ENCODE measurements around the gene AGT.

The AGT gene

DNA sequence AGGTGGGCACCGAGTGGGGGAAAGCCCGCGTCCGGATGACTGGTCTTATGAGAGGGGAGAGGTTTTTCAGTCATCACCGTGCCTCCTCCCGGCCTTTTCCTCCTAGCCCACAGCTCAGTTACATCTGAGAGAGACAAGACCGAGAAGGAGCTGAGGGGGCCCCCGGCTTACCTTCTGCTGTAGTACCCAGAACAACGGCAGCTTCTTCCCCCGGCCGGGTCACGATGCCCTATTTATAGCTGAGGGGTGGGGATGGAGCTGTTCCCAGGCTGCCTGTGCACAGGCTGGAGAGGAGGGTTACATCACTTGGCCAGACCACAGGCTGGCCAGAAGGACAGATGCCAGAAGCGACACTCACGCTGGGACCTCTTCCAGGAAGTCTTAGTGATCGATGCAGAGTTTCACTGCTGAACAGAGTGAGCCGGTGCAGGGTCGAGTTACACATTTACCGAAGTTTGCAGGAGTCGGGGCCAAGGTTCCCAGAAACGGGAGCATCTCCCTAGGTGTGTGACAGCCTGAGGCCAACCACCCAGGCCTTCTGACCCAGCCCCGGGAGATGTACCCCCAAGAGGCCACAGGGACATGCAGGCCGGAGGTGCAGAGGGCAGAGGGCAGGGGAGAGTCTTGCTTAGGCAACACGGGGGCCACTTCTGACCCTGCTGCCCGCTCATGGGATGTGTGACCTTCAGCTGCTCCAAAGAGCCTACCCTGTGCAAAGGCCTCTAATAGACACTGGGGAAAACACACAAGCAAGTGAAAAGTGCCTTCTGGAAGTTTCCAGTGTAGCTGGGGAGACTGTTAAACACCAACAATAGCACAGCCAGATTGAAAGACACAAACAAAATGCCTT is at the start of gene AGT:
TSS of gene AGT (minus strand) at position 208 of the 850 bp plus-strand sequence. CDS start 3,299 bp downstream, outside the sequence.
- DNase-seq, result peak; percentile 73 to 77

DNA sequence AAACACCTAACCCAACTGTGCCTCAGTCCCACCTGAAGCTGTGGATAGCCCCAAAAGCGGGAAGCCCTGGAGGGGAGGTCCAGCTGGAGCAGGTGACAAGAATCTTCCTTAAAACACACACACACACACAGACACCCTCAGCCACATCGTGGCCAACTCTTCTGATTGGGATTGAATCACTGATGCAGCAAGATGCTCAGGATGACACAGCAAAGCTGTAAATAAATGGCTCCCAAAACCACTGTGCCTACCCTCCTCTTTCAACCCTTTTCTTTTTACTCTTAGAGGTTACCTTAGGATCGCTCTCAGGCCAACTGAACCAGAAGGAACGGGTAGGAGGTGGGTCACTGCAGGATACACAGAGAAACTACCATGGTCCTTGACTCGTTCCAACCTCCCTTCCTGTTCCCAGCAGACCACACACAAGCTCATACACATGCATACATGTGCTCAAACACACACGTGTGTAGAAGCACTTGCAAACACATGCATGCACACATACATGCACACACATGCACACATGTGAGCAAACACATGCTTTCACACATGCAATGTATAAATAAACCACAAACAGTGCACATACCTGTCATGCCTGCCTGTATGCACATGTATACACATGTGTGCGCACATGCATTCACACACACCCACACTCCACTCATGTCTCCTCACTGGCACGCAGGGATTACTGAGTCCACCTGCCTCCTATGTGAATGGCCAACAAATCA is 47.7 kb upstream of the AGT start:
- DNase-seq, result no peak

DNA sequence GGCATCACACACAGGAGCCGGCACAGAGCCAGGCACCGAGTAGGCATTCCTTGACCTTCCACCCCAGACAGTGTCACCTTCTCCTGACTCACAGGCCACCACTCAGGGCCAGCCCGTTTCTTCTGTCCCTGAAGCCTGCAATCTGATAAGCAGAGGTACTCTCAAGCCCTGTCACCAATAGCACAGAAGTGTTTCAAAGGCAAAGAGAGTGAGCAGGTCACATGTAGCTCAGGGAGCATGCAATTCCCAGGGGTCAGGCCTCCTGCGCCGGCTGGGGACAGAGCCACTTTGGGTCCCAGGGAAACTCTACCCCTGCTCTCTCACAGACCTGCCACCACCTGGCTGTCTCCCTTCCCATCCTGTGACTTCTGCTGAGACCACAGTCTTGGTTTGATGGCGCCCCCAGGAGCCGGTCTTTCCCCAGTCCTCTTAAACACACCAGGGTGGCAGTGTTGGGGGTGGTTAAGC is 46.5 kb upstream of the AGT start:
- DNase-seq, result no peak

DNA sequence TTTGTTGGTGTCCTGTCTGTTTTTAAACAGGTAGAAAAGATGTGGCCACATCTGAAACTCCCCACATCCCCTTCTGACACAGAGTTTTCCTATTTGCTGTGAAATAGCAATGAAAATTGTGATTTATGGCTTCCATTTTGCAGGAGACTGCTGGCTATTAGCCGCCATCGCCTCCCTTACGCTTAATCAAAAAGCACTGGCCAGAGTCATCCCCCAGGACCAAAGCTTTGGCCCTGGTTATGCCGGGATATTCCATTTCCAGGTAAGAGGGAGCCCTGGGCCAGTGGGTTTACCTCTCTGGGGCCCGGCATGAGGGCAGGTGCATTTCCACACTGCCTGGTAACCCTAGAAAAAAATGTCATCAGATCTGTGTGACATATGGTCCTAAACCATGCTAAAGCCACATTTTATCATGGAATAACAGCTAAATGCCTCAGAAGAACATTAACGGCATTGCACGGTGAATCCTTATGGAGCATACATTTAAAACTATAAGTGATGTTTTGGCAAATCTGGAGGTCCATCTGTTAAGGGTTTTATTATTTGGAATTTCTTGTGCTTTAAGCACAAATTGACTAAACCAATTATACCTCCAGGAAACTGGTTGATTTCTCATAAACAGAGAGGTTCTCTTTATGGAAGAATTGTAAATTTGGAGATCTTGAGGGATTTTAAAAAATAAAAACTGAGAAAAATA is 45.6 kb upstream of the AGT start:
- DNase-seq, result no peak

DNA sequence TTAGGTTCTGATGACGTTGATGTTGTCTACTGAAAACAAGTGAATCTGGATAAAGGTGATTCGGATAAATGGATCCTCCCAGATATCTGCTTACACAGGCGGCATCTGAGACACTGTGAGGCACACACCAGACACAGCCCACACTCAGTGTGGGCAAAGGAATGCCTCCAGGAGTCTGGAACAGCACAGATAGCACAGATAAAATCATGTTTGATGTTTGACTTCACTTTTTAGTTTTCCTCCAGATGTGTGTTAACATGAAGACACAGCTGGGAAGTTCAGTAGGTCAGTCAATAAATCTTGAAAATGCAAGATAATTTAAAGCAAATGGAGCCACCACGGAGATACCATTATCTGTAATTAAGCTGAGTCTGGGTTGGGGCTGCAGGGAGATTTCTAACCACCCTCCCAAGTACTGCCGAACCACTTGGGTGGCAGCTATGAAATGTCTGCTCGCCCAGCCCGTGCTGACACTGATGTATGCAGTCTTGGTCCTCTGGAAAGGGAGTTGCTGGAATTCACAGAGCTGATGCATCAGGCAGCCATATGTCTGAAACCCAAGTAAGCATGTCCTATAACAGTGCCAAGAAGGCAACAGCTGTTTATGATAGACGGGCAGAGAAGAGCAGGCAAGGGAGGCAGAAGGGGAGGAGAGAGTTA is 44.9 kb upstream of the AGT start:
- DNase-seq, result no peak

DNA sequence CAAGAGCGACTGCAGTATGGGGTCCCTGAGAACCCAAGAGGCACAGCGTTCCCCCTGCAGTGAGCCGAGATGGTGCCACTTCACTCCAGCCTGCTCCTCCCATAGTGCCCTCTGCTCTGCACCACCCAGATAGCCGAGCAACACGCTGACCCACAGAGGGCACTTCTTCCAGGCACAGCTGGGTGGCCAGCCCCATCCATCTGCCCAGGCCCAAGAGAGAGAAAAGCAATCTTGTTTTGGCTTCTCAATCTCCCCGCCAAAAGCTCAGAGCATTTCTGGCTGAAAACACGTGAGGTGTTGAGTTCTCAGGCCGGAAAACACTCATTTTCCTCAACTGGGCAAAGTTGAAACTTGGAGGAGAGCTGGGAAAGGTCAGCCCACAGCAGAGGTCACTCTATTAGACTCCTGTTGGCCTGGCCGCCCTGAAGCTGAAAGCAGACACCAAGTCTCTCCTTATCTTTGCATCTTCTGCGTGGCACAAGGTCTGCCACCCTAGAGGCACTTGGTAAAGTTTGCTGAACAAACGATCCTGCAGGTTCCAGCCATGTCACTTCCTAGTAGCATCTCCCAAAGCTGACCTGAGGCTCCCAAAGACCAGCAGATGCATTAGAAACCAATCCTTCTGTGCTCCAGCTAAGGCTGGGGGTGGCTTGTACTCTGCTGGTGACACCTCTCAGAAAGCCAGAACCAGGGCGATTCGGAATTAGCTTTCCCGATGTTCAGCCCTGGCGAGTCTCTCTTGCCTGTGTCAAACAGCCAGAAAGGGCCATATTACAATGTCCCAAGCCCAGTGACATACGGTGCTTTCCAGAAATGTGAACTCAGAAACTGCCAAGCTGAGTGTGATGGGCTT is 44.2 kb upstream of the AGT start:
- DNase-seq, result no peak

DNA sequence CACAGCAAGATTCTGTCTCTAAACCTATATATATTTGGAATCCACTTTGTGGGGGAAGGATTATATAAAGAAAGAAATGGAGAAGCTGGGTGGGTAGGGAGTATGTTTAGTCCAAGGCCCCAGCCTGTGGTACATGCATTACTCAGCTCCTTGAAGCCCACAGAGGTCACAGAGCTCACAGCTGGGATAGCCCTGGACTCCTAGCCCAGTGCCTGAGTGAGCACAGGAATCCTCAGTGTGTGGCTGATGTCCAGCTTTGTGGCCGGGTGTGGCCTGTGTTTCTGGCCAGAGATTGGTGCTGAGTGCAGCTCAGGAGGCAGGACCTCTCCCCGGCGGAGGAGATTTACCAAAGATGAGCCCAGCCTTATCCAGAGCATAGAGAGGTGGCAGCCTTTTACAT is 40.9 kb upstream of the AGT start:
- DNase-seq, result no peak

DNA sequence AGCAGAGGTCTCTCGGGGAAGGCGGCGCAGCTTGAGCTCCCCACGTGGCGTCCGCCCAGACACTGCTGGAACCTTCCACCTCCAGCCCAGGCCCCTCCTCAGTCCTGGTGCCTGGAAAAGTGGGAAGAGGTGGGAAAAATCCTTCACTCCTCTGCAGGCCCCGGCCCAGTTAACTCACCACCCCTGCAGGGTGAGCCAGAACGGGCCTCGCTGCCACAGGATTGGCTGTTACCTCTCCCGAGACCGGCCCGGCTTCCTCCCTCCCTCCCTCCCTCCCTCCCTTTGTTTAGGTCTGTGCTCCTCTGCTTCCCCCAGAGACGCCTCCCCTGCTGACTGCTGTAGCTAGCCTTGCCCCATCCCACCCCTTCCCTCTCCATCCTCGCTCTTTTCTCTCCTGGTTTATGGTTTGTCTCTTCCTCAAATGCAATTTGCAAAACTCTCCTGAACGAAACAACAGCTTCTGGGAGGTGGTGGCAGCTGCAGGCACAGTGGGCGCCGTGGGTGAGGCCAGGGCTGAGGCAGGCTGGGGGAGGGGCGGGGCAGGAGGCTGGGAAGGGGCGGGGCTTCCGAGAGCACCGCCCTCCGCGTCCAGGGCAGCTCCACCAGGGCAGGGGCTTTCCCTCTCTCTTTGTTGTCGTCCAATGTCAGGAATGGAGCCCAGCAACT is 39.8 kb upstream of the AGT start:
- DNase-seq, result peak in 1 of 2 donors; percentile 62

DNA sequence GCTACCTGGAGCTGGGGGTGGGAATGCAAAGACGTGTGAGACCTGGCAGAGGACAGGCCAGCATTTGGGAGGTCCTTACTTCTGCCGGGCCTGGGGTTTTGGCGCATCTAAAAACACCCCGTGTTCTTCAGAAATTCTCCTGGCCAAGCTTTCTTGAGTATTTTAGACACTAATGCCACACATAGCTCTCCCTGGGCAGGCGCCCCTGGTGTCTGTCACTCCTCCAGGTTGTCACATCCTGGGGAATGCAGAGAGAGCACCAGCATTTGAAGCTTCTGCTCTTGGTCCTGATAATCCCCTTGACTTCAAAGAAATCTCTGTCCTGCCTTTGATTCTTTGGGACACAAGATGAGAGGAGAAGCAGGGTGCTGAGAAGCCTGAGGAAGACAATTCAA is 39.3 kb upstream of the AGT start:
- DNase-seq, result no peak

DNA sequence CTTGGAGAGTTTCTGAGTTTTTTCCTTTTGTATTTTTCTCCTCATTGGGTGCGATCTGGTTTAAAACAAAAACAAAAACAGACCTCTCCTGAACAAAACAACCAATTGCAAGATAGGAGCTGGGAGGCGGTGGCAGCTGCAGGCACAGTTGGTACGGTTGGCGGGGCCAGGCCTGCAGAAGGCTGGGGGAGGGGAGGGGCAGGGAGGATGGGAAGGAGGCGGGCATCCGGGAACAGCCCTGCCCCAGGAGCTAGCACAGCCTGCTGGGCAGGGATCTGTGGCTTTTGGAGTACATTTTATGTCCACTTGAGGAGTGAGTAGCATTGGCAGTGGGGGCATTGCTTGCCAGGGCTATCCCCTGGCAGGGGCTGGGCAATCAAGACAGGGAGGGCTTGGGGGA is 38.5 kb upstream of the AGT start:
- DNase-seq, result peak; percentile 83 to 86

DNA sequence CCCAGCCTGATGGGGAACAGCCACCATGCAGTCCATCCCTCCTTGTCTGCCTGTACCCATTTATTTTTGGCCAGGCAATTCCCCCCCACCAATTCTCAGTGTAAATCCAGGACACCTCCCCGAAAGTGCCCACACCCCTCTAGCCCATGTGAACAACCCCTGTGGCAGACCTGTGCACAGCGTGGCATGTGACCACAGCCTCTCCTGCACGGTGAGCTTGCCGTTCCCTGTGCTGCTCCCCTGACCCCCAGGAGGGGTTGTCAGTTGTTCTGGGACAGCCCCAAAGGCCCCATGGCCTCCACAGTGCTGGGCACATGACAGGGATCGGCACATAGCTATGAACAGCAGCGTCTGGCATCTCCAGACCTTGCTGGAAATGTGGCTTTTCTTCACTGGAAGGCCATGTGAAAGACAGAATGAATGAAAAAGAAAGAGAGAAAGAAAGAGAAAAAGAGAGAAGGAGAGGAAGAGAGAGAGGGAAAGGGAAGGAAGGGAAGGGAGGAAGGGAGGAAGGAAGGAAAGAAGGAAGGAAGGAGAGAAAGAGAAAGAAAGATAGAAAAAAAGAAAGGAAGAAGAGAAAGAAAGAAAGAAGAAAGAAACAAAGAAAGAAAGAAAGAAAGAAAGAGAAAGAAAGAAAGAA is 37.2 kb upstream of the AGT start:
- DNase-seq, result no peak

DNA sequence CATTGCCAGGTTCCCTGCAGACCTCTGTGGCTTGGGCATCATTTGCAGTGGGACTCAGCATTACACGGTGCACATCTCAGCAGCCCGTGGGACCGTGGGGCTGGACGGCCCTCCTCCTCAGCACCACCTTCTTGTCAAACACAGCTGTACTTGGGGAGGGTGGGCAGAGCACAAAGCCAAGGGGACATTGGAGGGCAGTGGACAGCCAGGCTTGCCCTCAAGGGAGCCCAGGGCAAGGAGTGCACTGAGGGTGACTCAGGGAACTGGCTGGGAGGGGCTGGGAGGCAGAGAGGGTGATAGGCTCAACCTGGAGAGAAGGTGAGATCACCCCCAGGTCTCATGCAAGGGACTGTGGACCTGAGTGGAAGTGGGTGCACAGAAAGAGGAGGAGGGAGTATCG is 36.7 kb upstream of the AGT start:
- DNase-seq, result no peak

DNA sequence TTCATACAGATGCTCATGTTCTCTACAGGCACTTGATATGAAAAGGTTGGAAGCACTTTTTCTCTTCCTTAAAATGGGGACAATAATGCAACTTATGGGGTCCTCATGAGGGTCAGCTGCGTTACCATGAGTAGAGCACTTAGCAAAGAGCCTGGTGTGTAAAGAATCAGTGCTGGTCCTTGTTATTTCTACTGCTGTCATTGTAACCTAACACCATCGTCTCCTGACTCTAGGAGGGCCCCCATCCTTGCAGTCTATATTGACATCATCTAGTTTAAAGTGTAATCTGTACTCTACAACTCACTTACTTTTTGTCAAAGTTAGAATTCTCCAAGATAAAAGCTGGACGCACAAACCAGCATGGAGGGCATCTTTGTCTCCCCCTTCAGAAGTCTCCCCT is 35.7 kb upstream of the AGT start:
- DNase-seq, result no peak

DNA sequence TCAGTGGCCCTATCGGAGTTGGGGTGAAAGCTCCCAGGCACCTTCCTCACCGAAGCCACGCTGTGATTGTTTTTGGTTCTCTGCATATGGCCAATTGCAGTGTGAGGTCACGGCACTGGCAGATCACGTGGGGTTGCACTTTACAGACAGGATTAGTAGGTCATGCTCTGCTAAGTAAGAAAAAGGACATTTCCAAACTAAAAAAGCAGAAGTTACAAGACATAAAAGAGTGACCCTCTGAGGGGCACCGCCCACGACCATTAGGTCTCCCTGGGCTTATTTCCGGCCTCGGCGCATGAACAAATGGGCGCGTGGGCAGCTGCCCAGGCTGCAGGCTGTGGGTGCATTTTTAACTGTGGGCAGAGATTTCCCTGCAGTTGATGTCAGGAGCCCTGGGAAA is 35.2 kb upstream of the AGT start:
- DNase-seq, result no peak

DNA sequence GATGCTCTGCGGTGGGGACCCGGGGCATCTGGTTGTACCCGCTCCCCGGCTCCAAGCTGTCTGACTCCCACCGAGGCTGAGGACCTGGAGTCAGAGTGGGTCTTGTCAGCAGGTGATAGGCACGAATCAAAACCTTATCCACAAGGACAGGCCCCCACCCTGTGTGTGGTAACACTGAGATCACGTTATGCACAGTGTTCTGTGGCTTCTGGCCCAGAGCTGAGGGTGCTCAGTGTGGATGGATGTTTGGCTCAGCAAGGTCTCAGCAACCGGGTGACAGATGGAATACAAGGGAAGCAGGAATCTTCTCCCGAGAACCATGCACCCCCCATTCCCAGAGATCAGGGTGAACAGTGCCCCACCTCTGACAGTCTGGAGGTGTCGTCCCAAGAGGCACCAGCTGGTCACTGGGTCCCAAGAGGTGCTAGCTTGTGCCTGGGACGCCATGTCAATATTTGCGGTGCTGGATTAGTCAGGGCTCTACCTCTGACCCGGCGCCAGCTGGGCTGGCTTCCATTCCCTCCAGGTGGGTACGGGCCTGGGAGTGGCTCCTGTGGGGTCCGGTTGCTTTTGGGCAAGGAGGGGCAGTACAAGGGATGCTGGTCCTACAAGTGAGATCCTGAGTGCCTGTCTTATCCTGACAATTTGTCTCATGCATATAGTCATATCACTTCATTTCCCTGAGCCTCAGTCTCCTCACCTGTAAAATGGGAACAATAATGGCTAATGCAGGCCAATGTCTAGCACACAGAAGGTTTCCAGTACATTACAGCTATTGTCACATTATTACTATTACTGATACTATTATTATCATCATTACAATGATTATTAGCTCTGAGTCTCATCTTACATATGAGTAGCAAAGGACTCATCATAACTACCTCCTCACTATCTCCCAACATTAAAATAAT is 34.2 kb upstream of the AGT start:
- DNase-seq, result no peak

DNA sequence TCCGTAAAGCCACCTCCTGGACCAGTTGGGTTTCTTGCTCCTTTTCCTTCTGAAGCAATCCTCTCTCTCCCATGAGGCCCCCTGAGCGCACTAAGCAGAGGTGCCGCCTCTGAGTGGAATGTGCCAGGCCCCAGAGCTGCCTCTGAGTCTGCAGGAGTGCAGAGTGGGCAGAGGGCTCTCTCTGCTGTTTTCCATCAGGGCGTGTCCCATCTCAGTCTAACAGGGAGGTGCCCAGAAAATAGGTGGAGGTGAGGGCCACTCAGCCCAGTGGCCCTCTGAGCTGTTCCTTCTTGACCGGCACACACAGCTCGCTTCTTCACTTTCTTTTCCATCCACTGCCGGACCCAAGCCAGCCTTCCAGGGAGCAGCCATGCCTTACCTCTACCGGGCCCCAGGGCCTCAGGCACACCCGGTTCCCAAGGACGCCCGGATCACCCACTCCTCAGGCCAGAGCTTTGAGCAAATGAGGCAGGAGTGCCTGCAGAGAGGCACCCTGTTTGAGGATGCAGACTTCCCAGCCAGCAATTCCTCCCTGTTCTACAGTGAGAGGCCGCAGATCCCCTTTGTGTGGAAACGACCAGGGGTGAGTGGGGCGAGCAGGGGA is 33.3 kb upstream of the AGT start, which contains the start of gene CAPN9:
TSS of gene CAPN9 (plus strand) at position 262 of the 604 bp plus-strand sequence. CDS start at position 371, 109 bp downstream.
- no peak for DNase-seq

DNA sequence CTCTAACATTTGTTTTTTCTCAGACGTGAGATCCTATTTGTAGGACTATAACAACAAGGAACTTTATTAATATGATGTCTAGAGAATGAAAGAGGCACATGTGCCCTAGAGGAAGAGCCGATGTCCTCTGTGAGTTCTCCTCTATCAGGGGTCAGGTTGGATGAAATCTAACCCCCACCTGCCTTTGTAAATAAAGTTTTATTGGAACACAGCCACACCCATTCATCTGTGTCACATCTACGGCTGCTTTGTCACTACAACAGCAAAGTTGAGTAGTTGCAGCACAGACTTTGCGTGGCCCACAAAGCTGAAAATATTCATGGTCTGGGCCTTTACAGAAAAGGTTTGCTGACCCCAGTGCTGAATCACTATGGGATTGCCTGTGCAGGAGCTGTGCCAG is 32.7 kb upstream of the AGT start:
- no peak for DNase-seq

DNA sequence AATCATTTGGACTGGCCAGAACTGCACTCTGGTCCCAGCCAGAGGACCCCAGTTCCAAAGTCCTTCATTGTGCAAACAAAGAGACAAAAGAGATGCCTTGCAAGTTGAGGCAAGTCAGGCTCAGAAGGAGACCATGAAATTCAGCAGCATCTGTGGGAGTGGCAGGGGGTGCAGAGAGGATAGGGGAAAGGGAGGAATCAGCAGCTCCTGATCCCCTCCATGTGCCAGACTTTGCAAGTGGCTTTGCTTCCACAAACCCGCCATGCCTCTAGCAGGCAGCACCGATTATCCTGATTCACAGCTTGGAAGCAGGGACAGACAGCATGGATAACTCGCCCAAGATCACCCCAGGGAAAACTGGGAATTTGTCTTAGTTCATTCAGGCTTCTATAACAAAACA is 31.1 kb upstream of the AGT start:
- no peak for DNase-seq

DNA sequence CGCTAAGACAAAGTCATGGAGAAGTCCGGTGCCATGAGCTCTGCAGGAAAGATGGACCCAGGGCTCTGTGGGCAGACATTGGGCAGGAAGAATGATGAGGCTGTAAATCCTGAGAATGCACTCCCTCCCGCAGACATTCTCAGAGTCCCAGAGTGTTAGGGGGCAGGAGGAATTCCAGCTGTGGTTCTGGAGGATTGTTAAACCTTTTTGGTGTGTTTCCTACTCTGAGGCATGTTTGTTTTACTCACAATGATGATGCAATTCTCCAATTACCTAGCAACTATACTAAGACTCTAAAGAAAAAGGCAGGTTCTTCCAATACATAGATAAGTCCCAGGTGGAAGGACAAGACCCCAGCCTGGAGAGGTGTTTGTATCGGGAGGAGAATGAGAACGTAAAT is 30.5 kb upstream of the AGT start:
- DNase-seq, result no peak

Data from hippocampal formation (tissue), 2 donors.